Ramos (cell line): ENCODE measurements around the gene TBXAS1.

Experiments used
- in situ Hi-C: fragments of 300-500 bp; cut with MboI; formaldehyde crosslinking; loops from one replicate; pipeline ENCODE4 v1.14.3; 2022; ENCODE audit warnings: low sequenced_read_pairs; ENCODE audit not compliant: unreplicated experiment

Gene TBXAS1

GRCh38 chr7:140056431-140057142 lies 227.5 kb downstream of the TBXAS1 start:
- in situ Hi-C loops, result no loop called here

DNA sequence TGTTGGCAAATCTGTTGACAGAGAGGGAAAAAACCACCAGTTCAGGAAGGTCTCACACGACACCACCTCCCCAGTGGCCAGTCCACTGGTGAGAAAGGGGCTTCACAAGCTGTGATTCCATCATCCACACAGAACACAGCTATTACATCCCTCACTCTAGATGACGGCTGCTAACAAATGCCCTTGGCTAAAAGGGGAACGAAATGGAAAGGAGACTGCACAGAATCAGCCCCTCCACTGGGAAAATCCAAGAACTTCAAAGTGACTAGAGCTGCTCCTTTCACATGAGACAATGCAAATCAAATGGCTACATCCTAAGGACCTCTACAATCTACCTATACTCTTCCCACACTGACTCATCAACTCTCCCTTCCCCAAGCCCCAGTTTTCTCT lies 228.1 kb downstream of the TBXAS1 start:
- in situ Hi-C loops, result no loop called here

DNA sequence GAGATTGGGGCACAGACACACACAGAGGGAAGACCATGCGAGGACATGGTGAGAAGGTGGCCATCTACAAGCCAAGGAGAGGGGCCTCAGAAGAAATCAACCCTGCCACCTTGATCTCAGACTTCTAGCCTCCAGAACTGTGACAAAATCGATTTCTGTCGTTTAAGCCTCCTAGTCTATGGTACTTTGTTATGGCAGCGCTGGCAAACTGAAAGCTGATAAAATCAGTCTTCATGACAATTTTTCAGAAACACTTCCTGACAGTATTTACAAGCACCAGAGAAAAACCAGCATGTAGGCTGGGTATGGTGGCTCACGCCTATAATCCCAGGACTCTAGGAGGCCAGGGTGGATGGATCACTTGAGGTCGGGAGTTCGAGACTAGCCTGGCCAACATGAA lies 229.5 kb downstream of the TBXAS1 start:
- in situ Hi-C loops, result no loop called here

DNA sequence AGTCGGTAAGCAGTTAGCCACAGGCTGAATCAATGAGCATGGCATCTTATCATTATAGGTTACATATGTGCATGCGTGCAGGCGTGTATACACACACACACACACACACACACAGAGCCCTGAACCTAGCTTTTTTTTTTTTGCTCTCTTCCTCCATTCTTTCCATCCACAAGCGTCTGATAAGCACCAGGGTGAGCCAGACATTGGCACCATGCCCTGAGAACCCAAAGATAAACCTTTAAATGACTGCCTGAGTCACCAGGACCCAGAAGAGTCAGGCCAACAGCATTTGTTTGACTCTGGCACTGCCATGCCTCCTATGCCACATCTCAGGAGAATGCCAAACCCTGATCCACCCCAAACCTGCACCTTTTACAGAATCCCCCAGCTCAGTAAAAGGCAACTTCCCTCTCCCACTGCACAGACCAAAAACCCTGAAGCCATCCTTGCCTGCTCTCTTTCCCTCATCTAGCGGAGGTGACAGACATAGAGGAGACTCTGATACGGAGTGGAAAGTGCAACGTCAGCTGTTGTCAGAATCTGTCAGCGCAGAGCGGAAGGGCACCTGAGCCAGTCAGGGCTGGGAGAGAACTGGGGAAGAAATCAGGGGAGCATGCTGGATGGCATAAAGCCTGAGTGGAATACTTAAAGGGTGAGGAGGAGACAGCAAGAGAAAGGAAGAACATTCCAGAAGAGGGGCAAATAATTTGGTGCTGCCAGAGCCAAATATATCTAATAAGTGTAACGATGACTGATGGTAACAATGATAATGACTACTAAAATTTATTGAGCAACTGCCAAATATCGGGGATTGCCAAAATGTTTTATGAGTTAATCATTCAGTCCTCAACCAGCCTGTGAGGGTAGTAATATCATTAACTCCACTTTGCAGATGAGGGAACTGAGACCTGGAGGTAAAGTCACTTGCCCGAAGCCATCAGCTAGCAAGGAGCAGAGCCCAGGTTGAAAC lies 230.5 kb downstream of the TBXAS1 start:
- in situ Hi-C loops, result no loop called here

- in situ Hi-C loops, result no loop called here
These were observed 231.2 kb downstream of the TBXAS1 start for GRCh38 chr7:140060243-140060630.

GRCh38 chr7:140060788-140061606 lies 231.9 kb downstream of the TBXAS1 start:
- in situ Hi-C loops, result no loop called here

DNA sequence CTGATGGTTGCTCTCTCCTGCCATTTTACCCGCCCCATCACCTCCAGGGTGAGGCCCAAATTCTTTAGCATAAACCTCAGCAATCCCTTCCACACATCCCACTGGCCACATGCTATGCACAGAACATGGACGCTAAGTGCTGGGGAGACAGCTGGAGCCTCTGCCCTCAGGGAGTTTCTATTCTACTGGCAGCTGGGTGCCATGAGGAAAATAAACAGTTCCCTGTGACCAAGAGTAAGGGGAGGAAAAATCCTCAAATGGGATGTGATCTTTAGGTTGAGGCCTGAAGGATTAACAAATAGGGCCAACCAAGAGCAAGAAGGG lies 232.5 kb downstream of the TBXAS1 start:
- in situ Hi-C loops, result no loop called here

GRCh38 chr7:140062118-140062527 lies 233.1 kb downstream of the TBXAS1 start:
- in situ Hi-C loops, result no loop called here

- in situ Hi-C loops, result no loop called here
These were observed 233.7 kb downstream of the TBXAS1 start, which contains the start of gene PARP12 for GRCh38 chr7:140062528-140063299. Gene PARP12 (minus strand): TSS chr7:140062951. CDS start chr7:140062847, 104 bp downstream.

- in situ Hi-C loops, result no loop called here
These were observed 238.0 kb downstream of the TBXAS1 start for GRCh38 chr7:140067052-140067451.

DNA sequence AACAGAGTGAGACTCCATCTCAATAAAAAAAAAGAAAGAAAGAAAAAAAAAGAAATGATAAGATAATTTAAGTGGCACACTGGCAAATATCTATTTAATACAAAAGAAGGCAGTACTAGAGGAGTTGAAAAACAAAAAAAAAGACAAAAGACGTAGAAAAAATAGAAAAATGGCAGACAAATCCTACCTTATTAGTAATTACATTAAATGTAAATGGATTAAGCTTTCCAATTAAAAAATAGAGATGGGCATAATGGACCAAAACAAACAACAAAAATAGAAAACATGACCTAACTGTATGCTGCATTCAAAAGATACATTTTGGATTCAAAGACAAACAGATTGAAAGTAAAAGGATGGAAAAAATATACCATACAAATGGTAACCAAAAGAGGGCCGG lies 239.0 kb downstream of the TBXAS1 start:
- in situ Hi-C loops, result no loop called here

DNA sequence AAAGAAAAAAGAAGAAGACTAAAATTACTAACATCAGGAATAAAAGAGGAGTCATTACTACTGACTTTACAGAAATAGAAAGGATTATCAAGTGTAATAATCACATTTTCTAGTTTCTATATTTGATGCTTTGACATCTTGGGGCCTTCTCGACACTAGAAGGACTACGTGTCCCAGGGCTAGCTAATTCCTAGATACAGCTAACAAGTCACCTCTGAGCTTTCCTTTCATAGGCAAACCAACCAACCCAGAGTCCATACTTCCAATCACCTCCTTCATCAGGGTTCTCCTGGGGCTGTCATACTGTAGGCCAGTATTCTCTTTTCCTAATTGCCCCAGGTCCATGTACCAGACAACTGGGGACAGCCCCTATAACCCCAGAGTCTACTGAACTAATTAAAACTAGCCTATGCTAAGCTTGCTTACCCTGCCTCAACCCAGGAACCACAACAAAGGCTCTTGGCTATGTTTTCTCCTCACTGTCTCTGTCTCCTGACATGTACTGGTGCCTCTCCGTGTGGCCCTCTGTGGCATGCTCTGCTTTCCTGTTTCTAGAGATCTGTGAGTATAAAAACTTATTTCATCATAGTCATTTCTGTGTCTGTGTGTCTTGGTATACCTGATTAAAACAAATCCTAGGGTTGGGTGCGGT lies 240.4 kb downstream of the TBXAS1 start:
- in situ Hi-C loops, result no loop called here
